ENCODE measurements around the gene HNF1A.

DNA sequence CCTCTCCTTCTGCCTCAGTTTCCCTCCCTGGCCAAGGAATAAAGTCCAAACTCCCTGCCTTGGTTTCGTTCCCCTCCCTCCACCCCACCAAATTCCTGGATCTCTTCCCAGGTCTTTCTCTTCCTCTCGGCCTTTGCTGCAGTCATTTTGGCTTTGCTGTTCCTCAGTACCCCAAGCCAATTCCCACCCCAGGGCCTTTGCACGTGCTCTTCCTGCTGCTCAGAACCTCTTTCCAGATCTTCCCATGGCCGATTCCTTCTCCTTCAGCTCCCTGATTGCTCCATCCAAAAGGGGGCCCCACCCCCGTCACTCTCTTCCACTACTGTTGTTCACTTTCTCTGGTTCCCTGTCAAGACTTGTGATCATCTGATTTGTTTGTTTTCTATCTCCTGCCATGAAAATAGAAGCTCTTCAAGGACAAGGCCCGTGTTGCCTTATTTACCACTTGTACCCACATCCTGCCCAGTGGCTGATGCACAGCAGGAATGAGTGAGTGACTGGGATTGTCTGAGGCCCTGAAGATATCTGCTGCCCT, 3.1 kb downstream of the HNF1A start:
- TF ChIP-seq POLR2AphosphoS5 (IDR thresholded peaks at IDR 0.05; ENCODE audit: low read depth, low read length) (no peak), POLR2A (IDR thresholded peaks at IDR 0.05; ENCODE audit: low read depth, low read length) (no peak), TAF1 (IDR thresholded peaks at IDR 0.05; ENCODE audit: borderline replicate concordance, low read depth, low read length) (no peak)
